Measurements from ENCODE around the gene ALDH1L1.
"Not testable (repeated sequence)": the region's sequence is repeated elsewhere in the genome, so short reads cannot be mapped to it uniquely, and the experiment has no call there.

Gene ALDH1L1

DNA sequence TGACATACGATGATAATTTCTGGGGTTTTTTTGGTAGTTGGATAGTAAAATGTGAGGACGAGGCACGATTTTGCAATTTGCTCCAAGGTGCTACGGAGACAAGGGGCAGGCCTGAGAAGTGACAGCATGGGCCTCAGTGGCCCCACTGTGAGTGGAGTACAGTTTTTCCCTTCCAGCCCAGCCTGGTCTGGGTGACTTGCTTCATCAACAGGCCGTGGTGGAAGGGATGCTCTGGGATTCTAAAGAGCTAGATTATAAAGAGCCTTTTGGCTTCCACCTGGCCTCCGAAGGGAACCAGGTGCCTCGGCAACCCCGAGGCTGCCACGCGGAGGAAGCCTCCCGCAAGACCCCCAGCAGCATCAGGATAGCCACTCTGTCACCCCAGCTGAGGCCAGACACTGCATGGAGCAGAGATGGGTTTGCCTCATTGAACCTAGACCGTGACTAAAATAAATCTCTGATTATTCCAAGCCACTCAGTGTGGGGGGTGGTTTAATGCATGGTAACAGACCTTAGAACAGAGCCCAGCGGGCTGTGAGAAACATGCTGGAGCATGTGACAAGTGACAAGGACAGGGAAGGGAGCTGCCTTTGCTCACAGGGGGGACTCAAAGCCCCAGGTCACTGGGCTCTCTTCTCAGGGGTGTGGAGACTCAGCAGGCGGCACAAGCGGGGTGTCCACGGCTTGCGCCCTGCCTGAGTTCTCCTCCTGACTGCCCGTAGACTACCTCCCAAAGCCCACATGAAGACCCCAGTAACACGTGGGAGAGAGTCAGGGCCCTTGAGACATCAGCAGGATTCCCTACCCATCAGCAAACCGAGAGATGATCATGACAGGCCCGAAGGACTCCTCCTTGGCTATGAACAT lies 73.8 kb downstream of the ALDH1L1 start:
- no peak for DNase-seq (ENCODE audit: low read depth in 2 of 2)

DNA sequence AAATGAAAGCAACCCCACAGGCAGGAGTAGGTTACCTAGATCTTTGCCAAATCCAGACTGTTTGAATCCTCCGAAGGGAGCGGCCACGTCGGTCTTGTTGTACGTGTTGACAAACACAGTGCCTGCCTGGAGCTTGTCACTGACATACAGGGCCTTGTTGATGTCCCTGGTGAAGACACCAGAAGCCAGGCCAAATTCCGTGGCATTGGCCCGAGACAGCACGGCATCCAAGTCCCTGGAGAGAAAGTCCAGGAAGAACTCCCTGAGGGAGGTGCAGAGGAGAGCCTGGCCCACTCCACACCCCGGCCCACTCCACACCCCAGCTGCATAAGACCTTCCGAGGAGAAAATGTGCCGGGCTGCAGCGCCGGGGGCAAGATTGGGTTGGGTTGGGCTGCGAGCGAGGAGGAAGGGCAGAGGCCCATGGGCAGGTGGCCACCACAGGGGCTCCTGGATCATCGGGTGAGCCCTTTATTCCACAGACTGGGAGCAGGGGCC lies 74.6 kb downstream of the ALDH1L1 start:
- DNase-seq (ENCODE audit: low read depth in 2 of 2) = no peak

DNA sequence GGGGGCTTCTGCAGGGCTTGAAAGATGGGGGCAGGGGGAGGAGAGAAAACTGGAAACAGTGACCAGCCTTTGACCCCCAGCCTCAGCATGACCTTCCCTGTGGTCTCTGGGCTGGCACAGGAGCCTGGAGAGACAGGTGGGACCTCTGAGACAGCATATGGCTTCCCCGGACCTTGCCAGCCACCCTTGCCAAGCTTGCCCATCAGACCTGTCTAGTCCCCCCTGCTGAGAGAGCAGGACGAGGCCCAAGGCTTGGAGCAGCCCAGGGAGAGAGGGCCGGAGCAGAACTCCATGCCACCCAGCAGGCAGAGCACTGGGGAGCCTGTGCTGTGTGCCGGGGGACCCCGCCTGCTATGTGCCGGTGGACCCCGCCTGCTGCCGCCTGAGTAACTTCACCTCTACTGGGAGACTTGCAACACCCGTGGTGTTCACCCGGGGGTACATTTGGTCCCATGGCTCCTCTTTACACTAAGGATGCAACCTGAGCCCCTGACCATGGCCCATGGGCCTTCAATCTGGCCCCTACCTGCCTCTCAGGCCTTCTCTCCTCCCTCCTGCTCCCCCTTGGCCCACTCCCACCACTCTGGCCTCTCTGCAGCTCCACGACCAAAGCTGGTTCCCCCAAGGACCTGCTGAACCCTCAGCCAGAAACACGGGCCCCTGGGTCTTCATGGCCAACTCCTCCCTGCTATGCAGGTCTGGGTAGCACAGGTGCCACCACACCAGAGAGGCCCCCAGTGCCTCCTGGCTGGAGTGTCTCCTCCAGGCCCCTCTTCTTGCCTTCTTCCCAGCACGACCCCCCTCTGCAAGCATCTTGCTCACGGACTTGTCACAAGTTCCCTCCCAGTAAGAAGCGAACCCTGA lies 75.4 kb downstream of the ALDH1L1 start:
- no peak for DNase-seq (ENCODE audit: low read depth in 2 of 2)

DNA sequence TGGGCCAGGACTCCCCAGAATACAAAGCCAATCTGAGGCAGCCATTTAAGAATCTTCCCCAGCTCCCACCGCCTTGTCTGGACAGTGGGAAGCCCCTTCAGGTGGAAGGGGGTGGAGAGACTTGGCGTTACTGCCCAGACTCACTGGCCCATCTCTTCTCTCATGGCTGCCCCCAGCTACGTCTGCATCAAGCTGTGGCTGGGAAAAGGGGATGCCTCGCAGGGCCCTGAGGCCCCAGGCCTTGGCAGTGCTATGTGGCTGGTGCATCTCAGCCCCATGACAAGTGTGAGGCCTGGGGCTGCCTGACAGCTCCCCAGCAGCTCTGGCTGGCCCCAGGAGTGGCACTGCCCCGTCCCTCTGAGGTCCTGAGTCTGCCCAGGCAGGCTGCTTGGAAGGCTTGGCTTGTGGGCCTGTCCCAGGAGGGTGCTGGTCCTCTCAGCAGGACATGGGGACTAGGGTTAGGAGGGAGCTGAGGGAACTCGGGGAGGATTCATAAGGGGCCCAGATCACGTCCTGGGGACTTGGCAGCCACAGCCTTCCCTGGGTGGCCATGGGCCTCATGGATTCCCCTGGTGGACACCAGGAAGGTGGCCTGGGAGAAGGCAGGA lies 76.3 kb downstream of the ALDH1L1 start:
- no peak for DNase-seq (ENCODE audit: low read depth in 2 of 2)

DNA sequence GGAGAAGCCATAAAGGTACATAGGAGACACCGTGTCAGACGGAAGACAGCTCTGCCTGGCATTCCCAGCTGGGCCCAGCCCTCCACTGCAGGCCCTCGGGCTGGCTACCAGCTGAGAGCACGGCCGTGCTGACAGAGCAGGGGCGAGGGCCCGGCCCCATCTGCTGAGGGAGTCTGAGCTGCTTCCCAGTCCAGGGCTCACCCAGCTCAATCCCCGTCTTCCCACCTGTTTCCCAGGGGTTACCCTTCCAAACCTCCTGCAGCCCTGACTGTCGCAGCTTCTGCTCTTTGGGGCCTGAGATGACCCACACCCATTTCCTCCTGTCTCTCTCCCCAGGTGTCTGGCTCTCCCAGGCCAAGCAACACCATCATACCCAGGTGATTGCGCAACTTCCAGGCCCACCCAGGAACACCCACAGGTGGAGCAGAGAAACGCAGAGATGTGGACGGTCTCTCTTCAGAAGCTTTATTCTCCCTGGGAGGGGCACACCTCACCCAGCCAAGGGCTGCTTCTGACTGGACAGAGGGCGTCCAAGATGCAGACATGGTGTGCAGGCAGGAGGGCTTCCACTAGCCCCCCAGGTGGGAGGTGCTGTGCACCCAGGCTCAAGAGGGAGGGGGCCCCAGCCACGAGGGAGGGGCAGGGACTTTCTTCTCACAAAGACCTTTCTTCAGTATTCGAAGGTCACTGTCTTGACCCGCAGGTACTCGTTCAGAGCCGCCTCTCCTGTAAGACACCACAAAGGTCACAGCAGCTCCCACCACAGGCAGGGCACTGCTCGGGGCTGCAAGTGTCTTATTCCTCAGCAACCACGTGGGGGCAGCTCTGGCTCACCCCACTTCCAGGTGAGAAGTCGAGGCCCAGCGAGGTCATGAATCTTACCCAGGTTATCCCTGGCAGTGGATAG lies 77.0 kb downstream of the ALDH1L1 start:
- no peak for DNase-seq (ENCODE audit: low read depth in 2 of 2)

DNA sequence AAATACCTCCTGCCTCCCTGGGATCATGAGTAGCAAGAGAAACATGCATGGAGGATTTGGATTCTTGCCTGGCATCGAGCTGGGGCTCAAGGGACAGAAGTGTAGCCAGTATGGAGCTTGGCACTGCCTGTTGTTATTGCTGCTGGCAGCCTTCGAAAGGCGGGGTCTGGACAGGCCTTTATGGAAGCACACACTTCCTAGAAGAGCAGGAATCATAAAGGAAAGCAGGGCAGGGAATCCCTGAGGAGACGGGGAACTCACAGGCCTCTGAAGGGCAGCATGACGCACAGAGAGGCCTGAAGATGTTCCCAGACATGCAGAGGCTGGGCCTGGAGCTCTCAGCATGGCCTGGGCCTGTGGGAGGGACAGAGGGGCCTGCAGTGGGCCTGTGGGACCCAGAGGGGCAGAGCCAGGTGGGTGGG lies 77.8 kb downstream of the ALDH1L1 start:
- no peak for DNase-seq (ENCODE audit: low read depth in 2 of 2)

DNA sequence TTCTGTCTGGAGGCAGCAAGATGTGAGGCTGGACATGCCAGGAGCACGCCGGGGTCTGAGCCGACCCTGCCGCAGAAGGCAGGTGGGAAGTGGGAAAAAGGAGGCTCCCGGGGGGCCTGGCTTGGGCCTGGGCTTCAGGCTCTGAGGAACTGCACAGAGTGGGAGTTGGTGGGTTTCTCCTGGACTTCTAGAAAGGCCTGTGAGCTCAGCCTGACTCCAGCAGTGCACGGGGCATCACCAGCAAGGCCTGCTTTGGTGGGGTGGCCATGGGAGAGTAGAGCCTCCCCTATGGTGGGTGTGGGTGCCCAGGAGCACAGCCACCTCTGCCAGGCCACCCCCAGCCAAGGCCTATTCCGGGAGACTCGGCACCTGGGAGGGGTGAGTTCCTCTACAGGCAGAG lies 78.4 kb downstream of the ALDH1L1 start:
- no peak for DNase-seq (ENCODE audit: low read depth in 2 of 2)

DNA sequence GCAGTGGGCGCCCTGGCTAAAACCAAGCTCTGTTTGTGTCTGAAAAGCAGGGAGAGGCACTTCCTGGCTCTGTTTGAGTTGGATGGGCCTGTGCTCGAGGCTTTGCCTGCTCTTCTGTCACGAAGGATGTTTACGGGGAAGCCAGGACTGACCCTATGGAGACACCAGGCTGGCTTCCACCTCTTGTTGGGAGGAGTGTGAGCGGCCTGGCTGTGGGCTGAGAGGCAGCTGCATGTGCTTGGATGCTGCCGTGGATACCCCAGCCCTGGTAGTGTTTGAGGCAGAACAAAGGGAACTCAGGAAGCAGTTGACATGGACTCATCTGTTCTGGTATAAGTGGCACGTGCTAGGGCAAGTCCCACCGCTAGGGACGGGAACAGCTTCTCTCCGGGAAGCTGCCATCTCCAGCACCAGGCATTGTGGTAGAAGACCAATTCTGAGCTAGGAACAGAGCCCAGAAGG lies 78.8 kb downstream of the ALDH1L1 start:
- DNase-seq (ENCODE audit: low read depth in 2 of 2) = no peak

DNA sequence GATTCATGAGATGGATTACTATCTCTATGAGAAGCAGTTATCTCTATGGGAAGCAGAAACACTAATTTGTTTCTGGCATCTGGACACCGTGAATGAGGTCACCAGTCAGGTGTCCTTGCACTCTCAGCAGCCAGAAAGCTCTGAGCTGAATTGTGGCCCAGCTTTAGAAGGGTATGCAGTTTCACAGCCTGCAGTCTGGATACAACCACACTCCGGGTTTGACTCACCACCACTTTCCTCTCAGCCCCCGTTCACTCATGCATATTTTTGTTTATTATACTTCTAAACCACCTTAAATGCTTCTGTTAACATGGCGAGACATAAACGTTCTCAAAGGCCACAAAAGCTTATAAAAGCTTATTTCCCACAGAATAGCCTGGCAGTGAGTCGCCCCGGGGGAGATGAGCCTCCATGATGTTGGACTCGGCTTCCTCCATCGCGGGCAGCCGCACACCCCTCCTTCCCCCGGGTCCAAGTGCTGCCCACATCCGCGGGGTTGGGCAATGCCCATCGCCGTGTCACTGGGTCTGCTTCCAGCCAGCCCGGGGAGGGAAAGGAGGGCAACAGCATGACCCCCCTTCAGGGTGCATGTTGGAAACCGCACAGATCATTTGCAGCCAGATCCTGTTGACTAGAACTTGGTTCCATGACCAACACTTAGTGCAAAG lies 79.6 kb downstream of the ALDH1L1 start:
- no peak for DNase-seq (ENCODE audit: low read depth in 2 of 2)

DNA sequence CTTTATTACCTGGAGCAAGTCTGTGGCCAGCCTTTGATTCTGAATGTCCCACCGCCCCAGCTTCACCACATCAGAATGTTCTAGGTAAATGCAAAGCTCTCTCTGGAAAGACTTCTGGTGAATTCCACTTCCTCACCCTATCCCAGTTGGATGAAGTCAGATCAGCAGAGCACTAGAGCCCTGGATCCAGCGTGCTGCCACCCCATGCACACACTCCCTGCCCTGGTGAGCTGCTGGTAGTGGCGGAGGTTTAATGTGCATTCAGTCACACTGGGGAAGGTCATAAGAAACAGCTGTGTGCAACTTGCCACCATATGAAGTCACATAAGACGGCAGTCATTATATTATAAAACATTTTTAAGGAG lies 80.1 kb downstream of the ALDH1L1 start:
- no peak for DNase-seq (ENCODE audit: low read depth in 2 of 2)

DNA sequence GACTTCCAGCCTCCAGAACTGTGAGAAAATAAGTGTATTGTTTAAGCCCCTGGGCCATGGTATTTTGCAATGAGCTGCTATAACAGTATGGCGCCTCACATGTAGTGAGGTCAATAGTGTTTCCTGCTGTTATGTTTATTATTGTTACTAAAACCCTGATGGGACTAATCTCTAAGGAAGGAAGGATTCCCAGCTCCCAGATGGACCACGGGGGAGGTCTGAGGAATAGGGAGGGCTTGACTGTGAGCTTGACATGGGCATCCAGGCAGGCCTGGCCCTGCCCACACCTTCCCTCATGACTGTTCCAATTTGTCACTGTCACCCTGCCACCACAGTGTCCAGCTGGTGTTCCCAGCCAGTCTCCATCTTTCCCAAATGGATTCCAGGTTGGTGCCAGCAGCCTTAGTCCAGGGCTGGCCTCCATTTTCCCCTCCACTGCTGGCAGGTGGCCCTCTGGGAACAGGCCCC lies 82.0 kb downstream of the ALDH1L1 start:
- no peak for DNase-seq (ENCODE audit: low read depth in 2 of 2)

DNA sequence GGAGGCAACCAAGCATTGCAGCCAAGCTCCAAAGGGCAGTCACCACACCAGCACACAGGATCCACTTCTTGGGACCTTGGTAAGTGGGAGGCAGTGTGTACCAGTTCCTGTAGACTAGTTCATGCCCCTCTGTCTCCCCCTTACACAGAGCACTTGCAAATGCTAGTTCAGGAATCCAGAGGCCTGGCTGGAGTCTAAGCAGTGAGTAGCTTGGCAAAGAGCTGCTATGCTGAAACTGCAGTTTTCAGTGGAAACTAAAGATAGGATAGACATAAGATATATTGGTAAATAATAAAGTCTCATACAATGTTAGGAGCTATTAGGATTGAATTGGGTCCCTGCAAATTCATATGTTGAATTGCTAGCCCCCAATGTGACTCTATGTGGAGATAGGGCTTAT lies 82.6 kb downstream of the ALDH1L1 start:
- DNase-seq (ENCODE audit: low read depth in 2 of 2) = no peak

DNA sequence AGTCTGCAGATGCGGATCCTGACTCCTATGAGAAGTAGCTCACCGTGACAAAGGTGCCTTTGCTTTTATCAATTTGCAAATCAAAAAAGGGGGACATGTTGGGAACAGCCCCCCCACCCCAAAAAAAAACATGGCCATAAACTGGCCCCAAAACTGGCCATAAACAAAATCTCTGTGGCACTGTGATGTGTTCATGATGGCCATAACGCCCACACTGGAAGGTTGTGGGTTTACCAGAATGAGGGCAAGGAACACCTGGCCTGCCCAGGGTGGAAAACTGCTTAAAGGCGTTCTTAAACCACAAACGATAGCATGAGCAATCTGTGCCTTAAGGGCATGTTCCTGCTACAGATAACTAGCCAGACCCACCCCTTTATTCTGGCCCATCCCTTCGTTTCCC lies 84.1 kb downstream of the ALDH1L1 start:
- not testable (repeated sequence) for DNase-seq (ENCODE audit: low read depth in 2 of 2)

DNA sequence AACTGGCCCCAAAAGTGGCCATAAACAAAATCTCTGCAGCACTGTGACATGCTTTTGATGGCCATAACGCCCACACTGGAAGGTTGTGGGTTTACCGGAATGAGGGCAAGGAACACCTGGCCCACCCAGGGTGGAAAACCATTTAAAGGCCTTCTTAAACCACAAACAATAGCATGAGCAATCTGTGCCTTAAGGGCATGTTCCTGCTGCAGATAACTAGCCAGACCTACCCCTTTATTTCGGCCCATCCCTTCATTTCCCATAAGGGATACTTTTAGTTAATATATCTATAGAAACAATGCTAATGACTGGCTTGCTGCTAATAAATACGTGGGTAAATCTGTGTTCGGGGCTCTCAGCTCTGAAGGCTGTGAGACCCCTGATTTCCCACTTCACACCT lies 88.3 kb downstream of the ALDH1L1 start:
- DNase-seq (ENCODE audit: low read depth in 2 of 2) = not testable (repeated sequence)

DNA sequence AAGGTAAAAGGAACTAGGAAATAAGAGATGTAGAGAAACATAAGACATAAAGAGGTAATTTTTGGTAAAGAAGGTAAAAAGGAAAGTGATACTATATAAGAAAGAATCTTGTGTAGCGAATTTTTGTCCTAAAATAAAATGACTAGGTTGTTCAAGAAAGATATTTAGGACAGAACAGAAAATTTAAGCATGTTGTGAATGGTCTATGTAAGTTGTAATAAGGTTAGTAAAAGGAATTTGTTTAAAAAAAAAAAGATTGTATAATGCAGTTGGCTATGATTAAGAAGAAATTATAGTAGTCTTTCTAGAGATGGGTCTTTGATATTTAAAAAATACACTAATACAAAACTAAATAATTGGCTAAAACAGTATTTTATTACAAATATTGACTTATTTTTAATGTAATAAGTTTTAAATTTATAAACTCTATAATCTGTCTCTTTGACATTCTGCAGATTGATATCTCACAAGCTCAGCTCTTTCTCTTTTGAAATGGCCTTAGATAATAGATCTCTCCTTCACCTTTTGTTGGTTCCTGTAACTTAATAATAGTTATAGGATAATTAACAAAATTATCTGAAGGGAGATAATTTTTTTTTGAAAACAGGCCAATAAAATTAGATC lies 92.7 kb downstream of the ALDH1L1 start:
- DNase-seq (ENCODE audit: low read depth in 2 of 2) = no peak

DNA sequence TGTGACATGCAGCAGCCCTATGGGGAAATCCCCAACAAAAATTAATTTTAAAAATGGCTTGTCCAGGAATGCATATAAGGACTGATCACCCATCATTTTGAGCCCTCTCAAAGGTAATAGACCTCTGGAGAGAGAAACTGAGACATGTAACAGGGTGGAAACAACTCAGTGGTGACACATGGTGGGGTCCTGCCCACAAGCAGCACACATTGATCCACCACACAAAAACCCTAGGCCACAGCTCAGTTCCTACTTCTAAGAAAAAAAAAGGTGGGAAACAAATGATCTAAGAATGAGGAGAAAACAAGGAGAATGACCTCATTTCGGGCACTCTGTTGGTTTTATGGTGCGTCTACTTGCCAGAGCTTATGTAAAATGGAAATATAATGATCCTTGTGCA lies 94.5 kb downstream of the ALDH1L1 start:
- DNase-seq (ENCODE audit: low read depth in 2 of 2) = no peak

DNA sequence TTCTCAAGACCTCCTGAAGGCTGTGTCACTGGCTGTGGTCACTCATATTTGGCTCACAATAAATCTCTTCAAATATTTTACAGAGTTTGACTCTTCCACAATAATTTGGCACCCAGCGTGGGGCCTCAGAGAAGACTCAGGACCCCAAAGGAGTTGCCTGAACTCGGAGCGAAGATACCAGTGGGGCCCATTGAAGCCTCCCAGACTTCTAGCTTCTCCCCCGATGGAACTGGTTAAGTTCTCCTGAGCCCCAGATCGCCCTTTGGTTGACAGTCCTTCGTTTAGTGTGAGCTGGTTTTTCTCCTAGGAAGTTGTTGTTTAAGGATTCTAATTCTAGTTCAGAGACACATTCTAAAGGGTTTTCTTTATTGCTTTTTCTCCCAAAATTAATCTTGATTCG lies 95.1 kb downstream of the ALDH1L1 start:
- no peak for DNase-seq (ENCODE audit: low read depth in 2 of 2)

DNA sequence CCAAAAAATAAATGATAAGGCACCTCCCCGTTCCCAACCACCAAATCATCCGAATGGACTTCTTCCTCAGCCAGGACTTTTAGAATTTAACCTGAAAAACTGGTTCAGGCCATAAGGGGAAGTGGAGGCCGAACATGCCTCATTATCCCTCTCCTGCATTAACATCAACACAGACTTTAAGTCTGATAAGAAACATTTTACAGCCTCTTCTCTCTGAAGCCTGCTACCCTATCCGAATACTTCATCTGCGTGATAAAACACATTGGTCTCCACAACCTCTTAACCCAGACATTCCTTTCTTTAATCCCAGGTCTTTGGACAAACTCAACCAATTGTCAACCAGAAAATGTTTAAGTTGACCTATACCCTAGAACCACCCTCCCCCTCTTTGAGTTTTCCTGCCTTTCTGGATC lies 95.6 kb downstream of the ALDH1L1 start:
- DNase-seq (ENCODE audit: low read depth in 2 of 2) = no peak

DNA sequence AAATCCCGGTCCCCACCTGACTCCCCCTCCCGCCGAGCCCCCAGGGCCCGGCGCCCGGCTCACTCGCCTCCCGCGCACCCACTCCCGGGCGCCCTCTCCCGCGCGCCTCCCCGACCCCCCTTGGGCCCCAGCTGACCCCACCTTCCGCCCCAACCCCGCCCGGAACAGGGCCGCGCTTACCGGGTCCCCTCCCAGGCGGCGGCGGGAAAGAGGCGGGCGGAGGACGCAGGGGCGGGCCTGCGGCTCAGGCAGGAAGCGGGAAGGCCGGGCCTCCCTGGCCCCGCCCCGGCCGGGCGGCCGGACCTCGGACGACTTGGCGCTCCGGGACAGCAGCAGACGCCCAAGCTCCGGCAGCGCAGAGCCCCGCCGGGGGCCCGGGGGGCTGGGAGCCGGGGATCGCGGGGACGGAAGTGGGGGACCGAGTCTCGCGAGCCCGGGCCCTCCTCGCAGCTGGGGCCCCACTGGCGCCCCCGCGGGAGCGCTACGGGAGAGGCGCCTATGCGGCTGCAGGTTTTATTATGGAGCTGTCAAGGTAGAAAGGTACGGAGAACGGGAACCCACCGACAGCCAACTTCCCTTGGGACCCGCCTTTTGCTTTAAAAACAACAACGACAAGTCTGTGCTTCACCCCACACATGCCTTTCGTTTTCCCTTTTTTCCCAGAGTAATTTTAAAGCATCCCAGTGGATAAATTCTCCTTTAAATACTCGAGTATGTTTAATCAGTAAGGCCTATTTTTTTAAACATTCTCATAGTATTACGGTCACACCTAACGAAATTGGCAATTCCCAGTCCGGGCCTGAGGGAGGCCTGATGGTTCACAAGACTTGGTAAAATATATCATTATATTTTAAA lies 96.2 kb downstream of the ALDH1L1 start, which contains the start of gene SLC41A3:
TSS of gene SLC41A3 (minus strand) at position 212 of the 855 bp plus-strand sequence. CDS start 15,905 bp downstream, outside the sequence.
- peak; percentile 48 to 52 for DNase-seq (ENCODE audit: low read depth in 2 of 2)
